Heart left ventricle (tissue), 16 donors: ENCODE data around the gene SGCA. TPM values are rescaled to one million over a fixed set of nuclear protein-coding genes. Genes with fewer than 3 reads are reported as not detected.

Experiments used
- ATAC-seq, 4 donors: fragments of 200-7000 bp; cut with Tn5 transposase; one replicate each; pipeline ENCODE4 v1.9.1; 2020 to 2022; ENCODE audit warnings: moderate library complexity in 4 of 4, mild to moderate bottlenecking in 3 of 4, moderate number of reproducible peaks in 1 of 4
- DNase-seq, 5 donors: peaks; one replicate each; pipeline ENCODE4 v3.0.0-alpha.2; 2020
- H3K27ac ChIP-seq, 12 donors: fragments of 200-600 bp; sonication (generic) in 4 of 12; one replicate each; pipeline versions ENCODE4 v1.5.0 to v1.8.0; 2016 to 2022; ENCODE audit warnings: mild to moderate bottlenecking in 2 of 12
- H3K27me3 ChIP-seq, 9 donors: fragments of 200-600 bp; sonication (generic) in 2 of 9; one replicate each; pipeline versions ENCODE4 v1.5.1 to v1.8.0; 2016 to 2022; ENCODE audit warnings: mild to moderate bottlenecking in 3 of 9
- H3K36me3 ChIP-seq, 9 donors: fragments of 200-600 bp; sonication (generic) in 2 of 9; one replicate each; pipeline versions ENCODE4 v1.5.0 to v1.8.0; 2018 to 2022; ENCODE audit warnings: mild to moderate bottlenecking in 2 of 9
- H3K4me1 ChIP-seq, 12 donors: fragments of 200-600 bp; sonication (generic) in 4 of 12; one replicate each; pipeline versions ENCODE4 v1.5.0 to v1.8.0; 2016 to 2022; ENCODE audit warnings: mild to moderate bottlenecking in 3 of 12
- H3K4me3 ChIP-seq, 12 donors: fragments of 200-600 bp; sonication (generic) in 4 of 12; one replicate each; pipeline versions ENCODE4 v1.5.0 to v1.8.0; 2017 to 2022; ENCODE audit warnings: mild to moderate bottlenecking in 9 of 12, moderate library complexity in 4 of 12
- H3K9me3 ChIP-seq, 12 donors: fragments of 200-600 bp; sonication (generic) in 4 of 12; one replicate each; pipeline versions ENCODE4 v1.5.0 to v1.8.0; 2016 to 2022; ENCODE audit warnings: mild to moderate bottlenecking in 1 of 12
- CTCF ChIP-seq, 12 donors: fragments of 200-600 bp; sonication (generic) in 4 of 12; IDR thresholded peaks; one replicate each; pipeline versions ENCODE4 v1.5.0 to v1.8.0; 2018 to 2022; ENCODE audit warnings: antibody characterized with exemption in 12 of 12, mild to moderate bottlenecking in 5 of 12
- POLR2A ChIP-seq, 2 donors: fragments of 450-650 bp; IDR thresholded peaks; one replicate each; pipeline ENCODE4 v1.6.1; 2017; ENCODE audit warnings: antibody characterized with exemption in 2 of 2, mild to moderate bottlenecking in 2 of 2, moderate library complexity in 2 of 2
- WGBS, 4 donors: extraction: QIAGEN DNeasy Blood & Tissue Kit in 2 of 4; methylation state at CpG; one replicate each; pipeline versions ENCODE4 v1.1.5 to v1.1.7; 2013 to 2018; 5-methylcytosine and 5-hydroxymethylcytosine counted together
- intact Hi-C, 10 donors: fragments of 100-400 bp; cut with DNase I; formaldehyde crosslinking; loops; one replicate each; pipeline versions ENCODE4 v1.11.1 to v1.14.2; 2022
- polyA plus RNA-seq, 2 donors: library from polyadenylated mRNA; stranded (reverse); fragments of 200-250 nt; gene quantifications; one replicate each; pipeline ENCODE4 v1.2.3, GENCODE V29; 2013
- total RNA-seq, 9 donors: library from RNA; depleted of rRNA in 2 of 9; stranded (reverse); fragments of >200 nt in 2 of 9; fragmentation: NEBNext Ultra II Directional in 3 of 9; extraction: Animal tissue kit (Norgen Biotek cat#: 25700) in 3 of 9; gene quantifications; one replicate each; pipeline versions ENCODE4 v1.1.0 to v1.2.4, GENCODE V29; 2016 to 2023
- donor health status: ischemic (EF 13 %, LVEDD 7.1; RV severe dilation, severe dysfunction).
- donor health status: healthy with polysubstance abuse.
- donor health status: DM: no; HTN: yes; CAD: no.
- donor health status: DM: no; HTN: no; CAD: no.
- donor health status: ischemic (EF 25% LVEDD 6.9; RV normal size, moderate dysfunction).
- donor health status: ischemic (EF 25% LVEDD 5.7; RV mildly dilated, moderate dysfunction).
- donor health status: healthy.
- donor health status: DM: yes; HTN: yes; CAD: no.
- donor health status: ischemic (EF 35%, LVEDD 5.7; RV mildly dilated, moderate dysfunction).
- donor health status: nonischemic (EF 11% LVEDD 7.7; RV severe dilation, severe dysfunction).
- donor health status: DM: yes; HTN: yes; CAD: no.
- donor health status: PGD.
- donor health status: ischemic (EF 29% LVEDD 5.4; RV normal size, mild dysfunction).
- donor health status: nonischemic (EF 23%, LVEDD 6.1; RV moderate dilation, normal function).

The SGCA gene
- total and polyA plus RNA-seq, 11 donors: 96.5 to 225 (median 151) TPM

GRCh38 chr17:50184611-50185398, 19.0 kb downstream of the SGCA start:
- TF ChIP-seq POLR2A (IDR thresholded peaks at IDR 0.05) (no peak), CTCF (IDR thresholded peaks at IDR 0.05) (no peak)
- H3K9me3 ChIP-seq: no peaks in the 10 kb centered on the region
- H3K27ac ChIP-seq: peak overlapping the region in 4 of 12 donors; percentile 16 to 74 (median 32)
- WGBS, 4 donors: 56 to 70% (median 67%) methylated on average over 16 to 19 of the region's 19 CpGs
- peaks cover 0 to 49% (median 42%) of the 10 kb centered on the region in 9 donors for H3K36me3 ChIP-seq
- DNase-seq: no peak
- H3K4me1 ChIP-seq: peaks cover 0 to 22% (median 0%) of the 10 kb centered on the region in 12 donors
- peak in 3 of 4 donors; percentile 7 to 20 (median 10) for ATAC-seq
- no peak overlapping the region for H3K4me3 ChIP-seq
- no peaks in the 10 kb centered on the region for H3K27me3 ChIP-seq
- intact Hi-C loops: loop anchor here in 1 of 10 donors (5.0 kb wide), 1 partner anchor 68 kb away; no protein-coding TSS in a partner anchor

DNA sequence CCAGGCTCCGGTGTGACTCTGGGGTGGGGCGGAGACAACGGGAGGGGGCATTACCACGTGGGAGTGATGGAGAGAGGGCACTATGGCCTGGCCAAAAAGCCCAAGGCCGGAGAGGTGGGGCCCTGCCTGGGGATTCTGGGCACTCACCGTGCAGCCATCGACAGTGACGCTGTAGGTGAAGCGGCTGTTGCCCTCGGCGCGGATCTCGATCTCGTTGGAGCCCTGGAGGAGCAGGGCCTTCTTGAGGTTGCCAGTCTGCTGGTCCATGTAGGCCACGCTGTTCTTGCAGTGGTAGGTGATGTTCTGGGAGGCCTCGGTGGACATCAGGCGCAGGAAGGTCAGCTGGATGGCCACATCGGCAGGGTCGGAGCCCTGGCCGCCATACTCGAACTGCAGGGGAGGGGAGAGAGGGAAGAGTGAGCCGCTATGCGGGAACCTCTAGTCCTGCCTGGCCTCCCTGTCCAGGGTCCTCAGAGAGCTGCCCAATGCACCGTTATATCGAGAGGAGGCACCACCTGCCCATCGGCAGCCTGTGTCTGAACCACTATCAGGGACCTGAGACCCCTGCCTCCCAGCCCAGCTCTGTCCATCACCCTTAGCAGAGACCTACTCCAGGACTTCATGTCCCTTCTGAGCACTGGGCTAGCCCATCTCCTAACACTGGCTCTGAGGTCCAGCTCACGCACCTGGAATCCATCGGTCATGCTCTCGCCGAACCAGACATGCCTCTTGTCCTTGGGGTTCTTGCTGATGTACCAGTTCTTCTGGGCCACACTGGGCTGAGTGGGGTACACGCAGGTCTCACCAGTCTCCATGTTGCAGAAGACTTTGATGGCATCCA, 20.0 kb downstream of the SGCA start:
- Histone ChIP-seq H3K27me3 (no peaks in the 10 kb centered on the region), H3K27ac (peak overlapping the region in 1 of 12 donors; percentile 74), H3K36me3 (peaks cover 0 to 60% (median 52%) of the 10 kb centered on the region in 9 donors), H3K9me3 (no peaks in the 10 kb centered on the region), H3K4me3 (no peak overlapping the region), H3K4me1 (peaks cover 0 to 22% (median 0%) of the 10 kb centered on the region in 12 donors)
- no peak for DNase-seq
- WGBS, 4 donors: 78 to 86% (median 83%) methylated on average over 24 to 31 of the region's 31 CpGs
- intact Hi-C loops: no loop called here
- TF ChIP-seq POLR2A (IDR thresholded peaks at IDR 0.05) (no peak), CTCF (IDR thresholded peaks at IDR 0.05) (no peak)
- no peak for ATAC-seq

- intact Hi-C loops: no loop called here
- Histone ChIP-seq H3K36me3 (peaks cover 0 to 69% (median 62%) of the 10 kb centered on the region in 9 donors), H3K9me3 (no peaks in the 10 kb centered on the region), H3K4me1 (peaks cover 0 to 22% (median 0%) of the 10 kb centered on the region in 12 donors), H3K27ac (peak overlapping the region in 3 of 12 donors; percentile 15 to 74 (median 48)), H3K4me3 (no peak overlapping the region), H3K27me3 (no peaks in the 10 kb centered on the region)
- ATAC-seq (no peak), DNase-seq (no peak)
- TF ChIP-seq CTCF (IDR thresholded peaks at IDR 0.05) (no peak), POLR2A (IDR thresholded peaks at IDR 0.05) (no peak)
- WGBS, 4 donors: 74 to 84% (median 83%) methylated on average over 22 to 24 of the region's 24 CpGs
Observed at GRCh38 chr17:50186661-50187393, 21.0 kb downstream of the SGCA start.
